GM12874 (cell line): ENCODE measurements around the gene MFSD6L.

Experiments
- CTCF ChIP-seq: IDR thresholded peaks from 2 replicates; pipeline ENCODE4 v1.5.1; 2011; ENCODE audit warnings: low read depth, mild to moderate bottlenecking, control low read depth, low read length, moderate library complexity; ENCODE audit not compliant: insufficient read depth

The MFSD6L gene

GRCh38 chr17:8838551-8839095 is 39.5 kb upstream of the MFSD6L start:
- no peak for TF ChIP-seq CTCF

DNA sequence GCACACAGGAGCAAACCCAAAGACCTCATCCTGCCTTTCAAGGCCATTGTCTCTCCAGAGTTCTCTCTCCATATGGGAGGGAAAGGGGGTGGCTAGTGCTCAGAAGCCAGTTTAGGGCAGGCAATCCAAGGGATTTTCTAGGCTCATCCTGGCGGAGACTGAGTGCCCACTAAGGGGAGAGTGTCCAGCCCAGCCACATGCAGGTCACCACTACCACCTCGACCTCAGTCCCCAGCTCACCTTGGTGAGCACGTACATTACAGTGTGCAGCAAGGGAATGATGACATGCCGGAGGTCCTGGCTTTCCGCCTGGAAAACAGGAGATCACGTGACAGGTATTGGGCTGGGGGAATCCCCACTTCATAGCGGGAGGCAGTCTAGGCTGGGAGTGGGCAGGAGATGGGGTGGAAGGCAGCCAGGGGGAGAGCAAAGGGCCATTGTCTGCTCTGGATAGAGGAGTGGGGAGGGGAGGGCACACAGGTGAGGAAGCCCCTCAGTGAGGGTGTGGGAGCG is 38.5 kb upstream of the MFSD6L start:
- TF ChIP-seq CTCF, result no peak

- TF ChIP-seq CTCF, result no peak
These were observed 37.8 kb upstream of the MFSD6L start for GRCh38 chr17:8836821-8837562.

GRCh38 chr17:8835631-8836364 is 36.6 kb upstream of the MFSD6L start:
- TF ChIP-seq CTCF, result no peak

DNA sequence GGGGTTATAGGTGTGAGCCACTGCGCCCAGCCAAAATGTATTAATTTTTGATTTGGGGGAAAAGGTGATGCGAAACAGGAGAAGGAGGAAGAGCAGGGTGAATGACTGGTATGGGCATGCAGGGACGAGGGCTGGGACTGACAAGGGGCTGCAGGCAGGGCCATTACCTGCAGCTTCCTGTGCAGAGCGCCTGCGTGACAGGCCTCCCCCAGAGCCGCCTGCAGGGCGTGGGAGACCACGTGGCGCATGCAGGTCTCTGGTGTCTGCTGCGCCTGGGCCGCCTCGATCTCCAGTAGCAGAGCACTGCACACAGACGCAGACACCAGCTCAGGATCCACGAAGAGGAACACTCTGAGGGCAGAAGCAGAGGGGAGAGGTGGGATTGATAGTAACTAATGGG is 35.9 kb upstream of the MFSD6L start:
- no peak for TF ChIP-seq CTCF

GRCh38 chr17:8832711-8833352 is 33.7 kb upstream of the MFSD6L start:
- TF ChIP-seq CTCF, result peak; percentile 83
